ENCODE data around the gene CNOT2.

CNOT2 gene

DNA sequence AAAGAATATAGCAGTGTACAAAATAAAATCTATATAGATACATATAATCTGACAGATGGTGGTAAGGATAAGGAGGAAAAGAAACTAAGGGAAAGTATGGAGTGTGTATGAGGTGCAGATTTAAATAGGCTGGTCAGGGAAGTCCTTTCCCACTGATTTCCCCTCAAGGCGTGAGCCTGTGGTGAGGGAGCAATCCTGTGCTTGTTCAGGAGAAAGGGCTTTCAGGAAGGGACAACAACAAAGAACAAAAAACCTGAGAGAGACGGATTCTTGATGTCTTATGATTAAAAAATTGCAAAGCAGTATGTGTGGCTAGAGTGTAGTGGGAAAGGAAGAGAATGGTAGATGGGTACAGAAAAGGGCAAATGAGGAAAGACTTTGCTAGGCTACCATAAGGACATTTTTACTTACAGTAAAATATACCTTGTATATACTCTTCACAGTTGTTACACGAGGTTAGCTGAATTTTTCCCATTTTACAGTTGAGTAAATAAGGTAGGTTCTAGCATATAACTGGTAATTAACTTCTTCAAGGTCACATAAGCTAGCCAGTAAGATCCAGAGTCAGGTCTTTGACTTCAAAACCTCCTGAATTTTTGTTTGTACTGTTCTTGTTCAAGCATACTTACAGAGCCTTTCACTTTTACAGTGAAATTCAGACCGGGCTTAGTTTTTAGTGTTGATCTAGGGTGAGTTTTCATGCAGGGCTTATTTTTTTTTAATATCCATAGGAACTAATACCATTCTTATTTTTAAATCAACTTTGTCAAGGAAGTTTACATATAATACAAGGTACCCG is 15.6 kb downstream of the CNOT2 start:
- Histone ChIP-seq H3K4me1 (ENCODE audit: insufficient read depth, low read length) (no peaks in the 10 kb centered on the region), H3K4me3 (ENCODE audit: low read length) (no peak overlapping the region), H2AFZ (ENCODE audit: low read depth, low read length) (no peak overlapping the region), H3K27me3 (ENCODE audit: insufficient read depth, low read length) (no peaks in the 10 kb centered on the region), H3K9me3 (ENCODE audit: low read length) (peaks cover 3% of the 10 kb centered on the region), H3K36me3 (ENCODE audit: insufficient read depth, low read length) (no peaks in the 10 kb centered on the region)

DNA sequence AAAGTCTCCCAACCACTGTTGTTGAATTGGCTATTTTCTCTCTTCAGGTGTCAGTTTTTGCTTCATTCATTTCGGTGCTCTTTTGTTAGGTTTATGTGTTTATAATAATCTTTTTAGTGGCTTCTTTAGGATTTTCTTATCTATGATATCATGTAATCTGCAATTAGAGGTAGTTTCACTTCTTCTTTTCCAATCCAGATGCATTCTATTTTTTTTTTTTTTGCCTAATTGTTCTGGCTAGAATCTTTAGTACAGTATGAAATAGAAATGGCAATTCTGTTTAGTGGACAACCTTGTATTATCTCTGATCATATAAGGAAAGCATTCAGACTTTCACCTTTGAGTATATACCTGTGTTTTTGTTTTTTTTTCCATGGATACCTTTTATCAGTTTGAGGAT is 17.4 kb downstream of the CNOT2 start:
- no peak overlapping the region for H3K4me3 ChIP-seq (ENCODE audit: low read length)

DNA sequence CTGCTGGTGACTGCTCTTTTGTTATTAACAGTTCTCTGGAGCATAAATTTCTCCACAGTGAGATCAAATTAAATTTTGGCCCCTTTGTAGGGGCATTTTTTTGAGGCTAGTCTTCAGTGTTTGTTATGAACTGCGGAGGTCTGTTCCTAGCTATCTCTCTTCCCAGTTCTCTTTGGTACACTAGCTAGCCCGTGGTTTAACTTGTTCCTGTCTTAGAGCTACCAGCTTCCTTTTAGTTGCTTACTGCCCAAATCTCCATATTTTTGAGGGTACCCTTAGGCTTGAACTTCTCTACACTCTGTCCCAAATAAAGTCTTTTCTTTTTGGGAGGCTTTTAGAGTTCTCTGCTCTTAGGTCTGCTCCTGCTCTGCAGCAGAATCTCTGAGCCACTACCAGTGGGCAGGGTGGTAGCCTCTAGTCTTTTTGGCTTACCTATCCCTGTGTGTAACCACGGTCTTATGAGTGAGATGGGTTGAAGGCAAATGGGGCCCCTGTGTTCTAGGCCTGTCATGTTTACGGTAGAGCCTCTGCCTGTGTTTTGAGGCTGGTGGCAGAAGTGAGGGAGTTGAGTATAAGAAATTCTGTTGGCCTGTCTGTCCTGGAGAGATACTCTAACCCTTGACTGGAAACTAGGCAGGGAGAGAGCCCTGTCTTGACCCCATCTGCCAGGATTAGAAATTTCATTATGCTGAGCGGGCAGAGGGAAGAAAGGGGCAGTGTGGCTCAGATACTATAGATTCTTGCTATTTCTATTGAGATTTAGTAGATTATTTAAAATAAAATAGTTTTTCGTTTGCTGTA is 21.0 kb downstream of the CNOT2 start:
- Histone ChIP-seq H3K36me3 (ENCODE audit: insufficient read depth, low read length) (no peaks in the 10 kb centered on the region), H2AFZ (ENCODE audit: low read depth, low read length) (no peak overlapping the region), H3K9me3 (ENCODE audit: low read length) (no peaks in the 10 kb centered on the region)

More for the DNA sequence above, 17.4 kb downstream of the CNOT2 start:
- H3K4me1 ChIP-seq (ENCODE audit: insufficient read depth, low read length) = no peaks in the 10 kb centered on the region
- H2AFZ ChIP-seq (ENCODE audit: low read depth, low read length) = no peak overlapping the region
- H3K27me3 ChIP-seq (ENCODE audit: insufficient read depth, low read length) = no peaks in the 10 kb centered on the region
- H3K36me3 ChIP-seq (ENCODE audit: insufficient read depth, low read length) = no peaks in the 10 kb centered on the region
- peaks cover 3% of the 10 kb centered on the region for H3K9me3 ChIP-seq (ENCODE audit: low read length)

DNA sequence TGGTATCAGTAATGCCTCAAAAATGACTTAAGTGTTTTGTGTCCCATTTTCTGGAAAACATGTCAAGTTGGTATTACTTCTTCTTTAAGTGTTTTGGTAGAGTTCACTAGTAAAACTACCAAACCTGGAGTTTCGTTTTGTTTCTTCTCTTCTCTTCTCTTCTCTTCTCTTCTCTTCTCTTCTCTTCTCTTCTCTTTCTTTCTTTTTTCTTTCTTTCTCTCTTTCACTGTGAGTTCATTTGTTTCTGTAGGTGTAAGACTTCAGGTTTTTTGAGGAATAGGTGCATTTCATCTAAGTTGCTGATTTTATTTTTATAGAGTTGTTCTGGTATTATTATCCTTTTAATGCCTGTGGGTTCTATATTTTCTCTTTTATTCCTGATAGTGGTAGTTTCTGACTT is 21.9 kb downstream of the CNOT2 start:
- H3K4me3 ChIP-seq (ENCODE audit: low read length) = no peak overlapping the region
- no peaks in the 10 kb centered on the region for H3K27me3 ChIP-seq (ENCODE audit: insufficient read depth, low read length)
- peaks cover 3% of the 10 kb centered on the region for H3K4me1 ChIP-seq (ENCODE audit: insufficient read depth, low read length)
- H3K9me3 ChIP-seq (ENCODE audit: low read length) = no peaks in the 10 kb centered on the region
- H3K36me3 ChIP-seq (ENCODE audit: insufficient read depth, low read length) = no peaks in the 10 kb centered on the region
- H2AFZ ChIP-seq (ENCODE audit: low read depth, low read length) = no peak overlapping the region

More for the DNA sequence above, 21.0 kb downstream of the CNOT2 start:
- no peak overlapping the region for H3K4me3 ChIP-seq (ENCODE audit: low read length)
- H3K4me1 ChIP-seq (ENCODE audit: insufficient read depth, low read length) = no peaks in the 10 kb centered on the region
- H3K27me3 ChIP-seq (ENCODE audit: insufficient read depth, low read length) = no peaks in the 10 kb centered on the region

DNA sequence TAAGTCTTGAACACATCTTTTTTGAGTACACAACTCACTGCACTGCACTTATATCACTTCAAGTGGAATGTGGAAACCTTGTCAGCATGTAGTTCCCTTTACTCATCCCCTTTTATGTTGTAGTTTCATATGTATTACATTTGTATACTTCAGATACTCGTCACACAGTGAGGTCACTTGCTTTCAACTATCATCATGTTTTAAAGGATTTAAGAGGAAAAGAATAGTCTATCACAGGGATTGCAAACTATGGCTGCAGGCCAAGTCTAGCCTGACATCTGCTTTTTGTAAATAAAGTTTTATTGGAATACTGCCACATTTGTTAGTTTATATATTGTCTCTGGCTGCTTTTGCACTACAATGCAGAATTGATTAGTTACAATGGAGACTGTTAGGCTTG is 24.3 kb downstream of the CNOT2 start:
- peaks cover 15% of the 10 kb centered on the region for H3K4me1 ChIP-seq (ENCODE audit: insufficient read depth, low read length)
- H3K27me3 ChIP-seq (ENCODE audit: insufficient read depth, low read length) = no peaks in the 10 kb centered on the region
- no peak overlapping the region for H3K4me3 ChIP-seq (ENCODE audit: low read length)
- no peaks in the 10 kb centered on the region for H3K9me3 ChIP-seq (ENCODE audit: low read length)
- H2AFZ ChIP-seq (ENCODE audit: low read depth, low read length) = no peak overlapping the region
- no peaks in the 10 kb centered on the region for H3K36me3 ChIP-seq (ENCODE audit: insufficient read depth, low read length)

DNA sequence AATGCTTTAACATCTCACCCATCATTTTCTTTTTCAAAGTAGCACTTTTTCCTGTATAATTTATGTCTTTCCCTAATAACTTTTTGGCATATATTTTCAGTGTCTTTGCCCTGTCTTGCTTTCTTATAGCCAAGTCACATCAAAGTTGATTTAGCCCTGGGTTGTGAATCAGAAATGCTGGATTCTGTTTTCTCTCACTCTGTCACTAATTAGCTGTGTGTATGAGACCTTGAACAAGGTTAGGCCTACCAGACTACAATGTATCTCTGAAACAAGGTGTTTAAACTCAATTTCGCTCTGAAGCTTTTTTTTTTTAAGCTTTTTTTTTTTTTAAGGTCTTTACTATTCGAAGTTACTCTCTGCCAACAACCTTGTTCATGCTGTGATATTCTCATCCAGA is 25.7 kb downstream of the CNOT2 start:
- H3K4me1 ChIP-seq (ENCODE audit: insufficient read depth, low read length) = peaks cover 15% of the 10 kb centered on the region
- no peak overlapping the region for H3K4me3 ChIP-seq (ENCODE audit: low read length)
- H3K36me3 ChIP-seq (ENCODE audit: insufficient read depth, low read length) = no peaks in the 10 kb centered on the region
- H2AFZ ChIP-seq (ENCODE audit: low read depth, low read length) = no peak overlapping the region
- H3K9me3 ChIP-seq (ENCODE audit: low read length) = no peaks in the 10 kb centered on the region
- no peaks in the 10 kb centered on the region for H3K27me3 ChIP-seq (ENCODE audit: insufficient read depth, low read length)

DNA sequence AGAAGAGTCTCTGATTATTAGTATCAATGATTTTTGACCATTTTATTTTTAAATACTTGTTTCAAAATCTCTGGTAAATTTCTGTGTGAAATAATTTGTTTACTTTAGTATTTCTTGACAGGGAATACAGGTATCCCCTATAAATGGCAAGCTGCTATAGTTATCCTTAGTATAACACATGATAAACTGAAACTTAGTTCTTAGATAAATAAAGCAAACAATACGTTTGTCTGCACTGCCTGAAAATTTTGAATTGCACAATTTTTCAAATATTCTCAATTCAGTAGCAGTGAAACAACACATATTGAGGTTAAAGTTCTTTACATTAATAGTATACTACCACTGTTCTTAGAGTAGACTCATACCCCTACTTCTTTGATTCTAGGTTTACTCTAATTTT is 26.9 kb downstream of the CNOT2 start:
- H3K36me3 ChIP-seq (ENCODE audit: insufficient read depth, low read length) = no peaks in the 10 kb centered on the region
- H3K9me3 ChIP-seq (ENCODE audit: low read length) = no peaks in the 10 kb centered on the region
- H3K27me3 ChIP-seq (ENCODE audit: insufficient read depth, low read length) = no peaks in the 10 kb centered on the region
- no peak overlapping the region for H3K4me3 ChIP-seq (ENCODE audit: low read length)
- peaks cover 15% of the 10 kb centered on the region for H3K4me1 ChIP-seq (ENCODE audit: insufficient read depth, low read length)
- no peak overlapping the region for H2AFZ ChIP-seq (ENCODE audit: low read depth, low read length)

DNA sequence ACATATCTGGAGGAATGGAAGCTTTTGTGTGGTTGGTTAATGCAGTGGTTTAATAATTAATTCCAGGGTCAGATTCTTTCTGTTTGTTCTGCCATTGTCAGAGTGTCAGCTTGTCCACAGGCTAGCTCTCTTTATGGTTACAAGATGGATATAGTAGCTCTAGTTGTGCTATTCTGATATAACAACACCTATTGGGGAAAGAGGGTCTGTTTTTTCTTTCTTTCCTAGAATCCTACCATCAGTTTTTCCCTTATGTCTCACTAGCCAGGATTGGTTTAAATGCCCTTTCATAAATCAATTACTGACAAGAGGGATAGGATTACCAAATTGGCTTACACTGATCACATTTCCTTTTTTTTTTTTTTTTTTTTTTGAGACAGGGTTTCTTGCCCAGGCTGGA is 27.8 kb downstream of the CNOT2 start:
- Histone ChIP-seq H3K4me3 (ENCODE audit: low read length) (no peak overlapping the region), H3K36me3 (ENCODE audit: insufficient read depth, low read length) (no peaks in the 10 kb centered on the region), H3K27me3 (ENCODE audit: insufficient read depth, low read length) (no peaks in the 10 kb centered on the region), H3K9me3 (ENCODE audit: low read length) (no peaks in the 10 kb centered on the region), H3K4me1 (ENCODE audit: insufficient read depth, low read length) (peaks cover 15% of the 10 kb centered on the region), H2AFZ (ENCODE audit: low read depth, low read length) (no peak overlapping the region)

DNA sequence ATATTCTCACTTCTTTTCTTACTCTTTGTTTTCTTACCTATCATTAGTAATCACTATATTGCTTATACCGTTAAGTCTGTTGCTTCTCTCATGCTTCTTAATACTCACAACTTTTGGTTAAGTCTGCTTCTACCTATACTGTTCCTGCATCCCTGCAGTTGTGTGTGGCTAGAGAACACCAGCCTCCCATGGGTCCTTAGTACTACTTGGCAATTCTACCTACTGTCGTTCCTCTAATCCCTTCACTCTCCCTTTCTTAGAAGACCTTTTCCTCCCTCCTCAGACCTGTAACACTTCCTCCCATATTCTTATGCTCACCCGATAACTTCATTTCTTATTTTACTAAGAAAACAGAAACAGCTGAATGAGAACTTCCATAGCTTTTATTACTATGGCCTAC is 29.3 kb downstream of the CNOT2 start:
- Histone ChIP-seq H3K4me3 (ENCODE audit: low read length) (no peak overlapping the region), H3K27me3 (ENCODE audit: insufficient read depth, low read length) (no peaks in the 10 kb centered on the region), H2AFZ (ENCODE audit: low read depth, low read length) (no peak overlapping the region), H3K36me3 (ENCODE audit: insufficient read depth, low read length) (no peaks in the 10 kb centered on the region), H3K9me3 (ENCODE audit: low read length) (no peaks in the 10 kb centered on the region), H3K4me1 (ENCODE audit: insufficient read depth, low read length) (peaks cover 15% of the 10 kb centered on the region)

DNA sequence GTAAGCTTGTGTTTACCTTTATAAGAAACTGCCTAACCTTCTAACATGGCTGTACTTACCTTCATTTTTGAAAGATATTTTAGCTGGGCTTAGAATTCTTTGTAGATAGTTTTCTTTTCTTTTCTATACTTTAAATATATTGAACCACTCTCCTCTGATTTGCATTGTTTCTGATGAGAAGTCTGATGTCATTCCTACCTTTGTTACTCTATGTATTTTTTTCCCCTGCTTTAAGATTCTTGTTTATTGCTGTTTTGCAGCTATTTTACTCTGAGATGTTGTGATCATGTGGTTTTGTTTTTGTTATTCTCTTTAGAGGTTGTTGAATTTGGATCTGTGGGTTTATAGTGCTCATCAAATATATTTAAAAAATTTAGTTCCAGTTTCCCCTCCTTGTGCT is 31.8 kb downstream of the CNOT2 start:
- Histone ChIP-seq H3K9me3 (ENCODE audit: low read length) (peaks cover 2% of the 10 kb centered on the region), H3K4me3 (ENCODE audit: low read length) (no peak overlapping the region), H3K27me3 (ENCODE audit: insufficient read depth, low read length) (no peaks in the 10 kb centered on the region), H3K4me1 (ENCODE audit: insufficient read depth, low read length) (peaks cover 14% of the 10 kb centered on the region), H3K36me3 (ENCODE audit: insufficient read depth, low read length) (peaks cover 13% of the 10 kb centered on the region), H2AFZ (ENCODE audit: low read depth, low read length) (no peak overlapping the region)

DNA sequence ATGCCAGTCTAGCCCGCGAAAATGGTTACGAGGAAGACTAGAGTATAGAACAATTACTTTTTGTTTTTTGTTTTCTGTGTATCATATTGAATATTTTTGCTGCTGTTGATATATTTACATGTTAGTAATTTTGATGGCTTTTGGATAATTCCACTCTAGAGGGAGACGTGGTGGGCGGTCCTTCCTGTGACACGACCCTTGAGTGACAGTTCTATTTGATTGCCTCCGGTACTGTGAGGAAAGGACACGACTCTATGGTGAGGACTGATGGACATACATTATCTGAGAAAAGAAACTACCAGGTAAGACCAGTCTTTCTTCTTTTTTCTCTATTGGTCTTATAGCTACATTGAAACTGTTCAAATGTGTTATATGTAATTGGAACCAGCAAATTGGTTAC is 34.7 kb downstream of the CNOT2 start:
- peaks cover 16% of the 10 kb centered on the region for H3K36me3 ChIP-seq (ENCODE audit: insufficient read depth, low read length)
- H2AFZ ChIP-seq (ENCODE audit: low read depth, low read length) = no peak overlapping the region
- H3K4me1 ChIP-seq (ENCODE audit: insufficient read depth, low read length) = no peaks in the 10 kb centered on the region
- no peaks in the 10 kb centered on the region for H3K27me3 ChIP-seq (ENCODE audit: insufficient read depth, low read length)
- no peak overlapping the region for H3K4me3 ChIP-seq (ENCODE audit: low read length)
- H3K9me3 ChIP-seq (ENCODE audit: low read length) = peaks cover 2% of the 10 kb centered on the region

DNA sequence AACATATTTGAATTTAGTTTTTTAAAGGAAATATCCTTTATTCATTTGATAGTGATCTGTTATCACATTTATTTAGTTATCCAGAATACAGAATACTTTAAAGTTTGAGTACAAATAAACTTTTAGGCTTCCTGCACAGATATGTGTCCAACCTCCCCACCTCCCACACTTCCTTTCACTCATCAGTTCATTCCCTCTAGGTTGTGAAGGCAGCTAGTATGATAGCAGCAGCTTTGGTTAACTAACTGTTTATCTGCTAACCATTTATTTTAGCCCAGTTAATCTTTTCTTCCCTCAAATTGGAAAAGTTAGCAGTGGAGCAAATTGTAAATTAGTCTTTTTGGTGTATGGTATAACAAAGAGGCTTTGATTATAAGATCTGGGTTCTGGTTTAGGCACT is 35.7 kb downstream of the CNOT2 start:
- Histone ChIP-seq H3K36me3 (ENCODE audit: insufficient read depth, low read length) (peaks cover 18% of the 10 kb centered on the region), H3K4me1 (ENCODE audit: insufficient read depth, low read length) (no peaks in the 10 kb centered on the region), H3K9me3 (ENCODE audit: low read length) (peaks cover 2% of the 10 kb centered on the region), H3K27me3 (ENCODE audit: insufficient read depth, low read length) (no peaks in the 10 kb centered on the region), H3K4me3 (ENCODE audit: low read length) (no peak overlapping the region), H2AFZ (ENCODE audit: low read depth, low read length) (no peak overlapping the region)

DNA sequence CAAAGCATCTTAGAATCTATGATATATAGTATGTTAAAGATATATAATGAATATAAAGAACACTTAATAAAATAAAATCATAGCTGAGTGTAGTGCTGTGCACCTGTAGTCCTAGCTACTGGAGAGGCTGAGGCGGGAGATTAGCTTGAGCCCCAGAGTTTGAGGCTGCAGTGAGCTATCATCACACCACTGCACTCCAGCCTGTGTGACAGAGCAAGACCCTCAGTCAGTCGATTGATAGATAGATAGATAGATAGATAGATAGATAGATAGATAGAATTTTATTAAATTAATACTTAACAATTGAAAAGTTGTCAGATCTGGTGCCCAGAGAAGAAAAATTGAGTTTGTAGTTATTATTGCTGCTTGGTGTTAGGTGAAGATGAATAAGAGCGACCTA is 40.0 kb downstream of the CNOT2 start:
- Histone ChIP-seq H3K36me3 (ENCODE audit: insufficient read depth, low read length) (peaks cover 29% of the 10 kb centered on the region), H3K27me3 (ENCODE audit: insufficient read depth, low read length) (no peaks in the 10 kb centered on the region), H3K4me3 (ENCODE audit: low read length) (no peak overlapping the region), H2AFZ (ENCODE audit: low read depth, low read length) (no peak overlapping the region), H3K9me3 (ENCODE audit: low read length) (no peaks in the 10 kb centered on the region), H3K4me1 (ENCODE audit: insufficient read depth, low read length) (peaks cover 15% of the 10 kb centered on the region)

Measured in neuron (in vitro differentiated cells).